Prostate gland (tissue), 2 donors: Measurements from ENCODE around the gene KCNV2. TPM values are rescaled to one million over a fixed set of nuclear protein-coding genes. Genes with fewer than 3 reads are reported as not detected.

Experiments
- DNase-seq: peaks from one replicate; pipeline ENCODE4 v3.0.0-alpha.2; 2019; ENCODE audit warnings: low spot score
- H3K27ac ChIP-seq, 2 donors: fragments of 200-600 bp; sonication (generic); 2 replicates each; pipeline ENCODE4 v1.5.1; 2017 to 2019
- H3K27me3 ChIP-seq: fragments of 200-600 bp; sonication (generic); replicated peaks from 2 replicates; pipeline ENCODE4 v1.5.1; 2019; ENCODE audit not compliant: insufficient read depth
- H3K36me3 ChIP-seq, 2 donors: fragments of 200-600 bp; sonication (generic); 1 replicate in 1 of 2; 2 replicates in 1 of 2; pipeline versions ENCODE4 v1.5.1 to v1.8.1; 2017 to 2019
- H3K4me1 ChIP-seq: fragments of 200-600 bp; sonication (generic); replicated peaks from 2 replicates; pipeline ENCODE4 v1.5.1; 2019
- H3K4me3 ChIP-seq, 2 donors: fragments of 200-600 bp; sonication (generic); 2 replicates each; pipeline ENCODE4 v1.5.1; 2017 to 2019
- H3K9me3 ChIP-seq: fragments of 200-600 bp; sonication (generic); 2 replicates; pipeline ENCODE4 v1.5.1; 2017
- POLR2A ChIP-seq: fragments of 450-650 bp; IDR thresholded peaks from one replicate; pipeline ENCODE4 v1.6.1; 2016; ENCODE audit warnings: antibody characterized with exemption, mild to moderate bottlenecking
- POLR2AphosphoS5 ChIP-seq: sonication (generic); formaldehyde crosslinking; IDR thresholded peaks from one replicate; pipeline ENCODE4 v1.6.1; 2017; ENCODE audit warnings: antibody characterized with exemption
- WGBS: methylation state at CpG from one replicate; pipeline ENCODE4 v1.1.5; 2018; 5-methylcytosine and 5-hydroxymethylcytosine counted together
- intact Hi-C: fragments of 100-400 bp; cut with DNase I; formaldehyde crosslinking; loops from one replicate; pipeline ENCODE4 v1.14.2; 2022
- total RNA-seq, 2 donors: library from RNA; depleted of rRNA; stranded (reverse); fragments of >200 nt; gene quantifications; one replicate each; pipeline ENCODE4 v1.1.0, GENCODE V29; 2016
- TF ChIP-seq, protein P1 (sequence below), 4 experiments: fragments of 200-600 bp in 2 of 4; fragments of 450-650 bp in 2 of 4; sonication (generic) in 2 of 4; IDR thresholded peaks; 1 replicate in 3 of 4; 2 replicates in 1 of 4; pipeline ENCODE4 v1.5.1; 2016 to 2019; ENCODE audit warnings: antibody characterized with exemption in 4 of 4, mild to moderate bottlenecking in 2 of 4, moderate library complexity in 2 of 4

The KCNV2 gene
- total RNA-seq, 2 donors from 2014 or later = 1.4 TPM; not detected in 1

GRCh38 chr9:2740616-2741015, 23.3 kb downstream of the KCNV2 start:
- no peaks in the 10 kb centered on the region for H3K9me3 ChIP-seq
- no peak for TF ChIP-seq POLR2AphosphoS5
- TF ChIP-seq, protein P1, sequence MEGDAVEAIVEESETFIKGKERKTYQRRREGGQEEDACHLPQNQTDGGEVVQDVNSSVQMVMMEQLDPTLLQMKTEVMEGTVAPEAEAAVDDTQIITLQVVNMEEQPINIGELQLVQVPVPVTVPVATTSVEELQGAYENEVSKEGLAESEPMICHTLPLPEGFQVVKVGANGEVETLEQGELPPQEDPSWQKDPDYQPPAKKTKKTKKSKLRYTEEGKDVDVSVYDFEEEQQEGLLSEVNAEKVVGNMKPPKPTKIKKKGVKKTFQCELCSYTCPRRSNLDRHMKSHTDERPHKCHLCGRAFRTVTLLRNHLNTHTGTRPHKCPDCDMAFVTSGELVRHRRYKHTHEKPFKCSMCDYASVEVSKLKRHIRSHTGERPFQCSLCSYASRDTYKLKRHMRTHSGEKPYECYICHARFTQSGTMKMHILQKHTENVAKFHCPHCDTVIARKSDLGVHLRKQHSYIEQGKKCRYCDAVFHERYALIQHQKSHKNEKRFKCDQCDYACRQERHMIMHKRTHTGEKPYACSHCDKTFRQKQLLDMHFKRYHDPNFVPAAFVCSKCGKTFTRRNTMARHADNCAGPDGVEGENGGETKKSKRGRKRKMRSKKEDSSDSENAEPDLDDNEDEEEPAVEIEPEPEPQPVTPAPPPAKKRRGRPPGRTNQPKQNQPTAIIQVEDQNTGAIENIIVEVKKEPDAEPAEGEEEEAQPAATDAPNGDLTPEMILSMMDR (IDR thresholded peaks at IDR 0.05) = no peak
- TF ChIP-seq POLR2A = no peak
- no peaks in the 10 kb centered on the region for H3K4me1 ChIP-seq
- intact Hi-C loops = no loop called here
- no peak overlapping the region for H3K4me3 ChIP-seq
- H3K27ac ChIP-seq = no peak overlapping the region
- H3K27me3 ChIP-seq = no peaks in the 10 kb centered on the region
- no peak for DNase-seq
- H3K36me3 ChIP-seq = no peaks in the 10 kb centered on the region

DNA sequence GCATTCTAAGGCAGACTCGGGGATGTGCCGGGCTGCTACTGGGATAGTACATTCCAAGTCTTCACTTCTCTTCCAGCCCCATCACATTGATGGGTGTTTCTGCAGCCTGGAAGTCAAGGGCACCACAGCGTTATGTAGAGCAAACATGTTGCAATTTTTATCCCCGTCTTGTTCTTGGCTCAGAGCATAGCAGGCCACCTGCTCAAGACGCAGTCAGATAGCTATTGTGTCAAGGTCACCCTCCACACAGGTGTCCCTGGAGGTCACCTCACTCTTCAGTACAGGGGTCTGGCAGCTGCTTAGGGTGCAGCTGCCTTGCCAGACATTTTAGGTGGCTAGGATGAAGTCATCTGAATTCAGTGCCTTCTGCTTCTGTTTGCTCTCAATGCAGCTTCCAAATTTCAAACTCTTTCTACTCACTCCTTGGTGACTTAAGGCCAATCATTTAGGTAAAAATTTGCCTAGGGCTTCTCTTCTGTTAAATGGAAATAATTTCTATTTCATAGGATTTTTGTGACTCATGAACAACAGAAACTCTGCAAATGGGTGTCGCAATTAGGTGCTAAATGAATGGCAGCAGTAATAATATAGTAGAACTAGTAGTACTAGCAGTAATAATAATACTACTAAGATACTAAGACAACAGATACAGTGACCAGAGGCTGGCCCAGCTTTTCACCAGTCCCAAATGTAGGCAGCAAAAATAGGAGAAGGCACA, 24.3 kb downstream of the KCNV2 start:
- intact Hi-C loops = no loop called here
- no peak for DNase-seq
- 93% methylated on average over 6 of the region's 6 CpGs for WGBS

DNA sequence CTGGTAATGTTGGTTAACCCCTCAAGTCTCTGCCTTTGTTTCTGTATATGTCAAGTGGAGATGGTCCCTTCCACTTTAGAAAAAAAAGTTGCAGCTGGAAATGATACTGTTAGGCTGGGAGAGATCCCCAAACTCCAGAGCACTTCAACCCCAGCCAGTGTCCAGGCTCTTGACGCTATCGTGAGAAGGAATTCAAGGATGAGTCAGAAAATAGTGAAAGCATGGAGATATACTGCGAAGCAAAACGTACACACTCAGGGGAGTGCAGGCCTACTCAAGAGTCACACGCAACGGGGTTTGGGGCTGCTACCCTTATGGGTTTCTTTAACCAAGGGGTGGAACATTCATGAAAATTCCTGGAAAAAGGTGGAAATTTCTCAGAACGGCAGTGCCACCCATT, 24.9 kb downstream of the KCNV2 start:
- 97% methylated on average over 7 of the region's 7 CpGs for WGBS
- Histone ChIP-seq H3K9me3 (no peaks in the 10 kb centered on the region), H3K27me3 (no peaks in the 10 kb centered on the region), H3K4me1 (no peaks in the 10 kb centered on the region), H3K4me3 (no peak overlapping the region), H3K27ac (no peak overlapping the region), H3K36me3 (no peaks in the 10 kb centered on the region)
- TF ChIP-seq POLR2AphosphoS5 = no peak
- intact Hi-C loops = no loop called here
- no peak for DNase-seq

More for the DNA sequence above, 24.3 kb downstream of the KCNV2 start:
- Histone ChIP-seq H3K9me3 (no peaks in the 10 kb centered on the region), H3K4me1 (no peaks in the 10 kb centered on the region), H3K27ac (no peak overlapping the region), H3K36me3 (no peaks in the 10 kb centered on the region), H3K4me3 (no peak overlapping the region), H3K27me3 (no peaks in the 10 kb centered on the region)
- TF ChIP-seq POLR2A (no peak), POLR2AphosphoS5 (no peak)
- TF ChIP-seq, protein P1 (IDR thresholded peaks at IDR 0.05) = no peak

DNA sequence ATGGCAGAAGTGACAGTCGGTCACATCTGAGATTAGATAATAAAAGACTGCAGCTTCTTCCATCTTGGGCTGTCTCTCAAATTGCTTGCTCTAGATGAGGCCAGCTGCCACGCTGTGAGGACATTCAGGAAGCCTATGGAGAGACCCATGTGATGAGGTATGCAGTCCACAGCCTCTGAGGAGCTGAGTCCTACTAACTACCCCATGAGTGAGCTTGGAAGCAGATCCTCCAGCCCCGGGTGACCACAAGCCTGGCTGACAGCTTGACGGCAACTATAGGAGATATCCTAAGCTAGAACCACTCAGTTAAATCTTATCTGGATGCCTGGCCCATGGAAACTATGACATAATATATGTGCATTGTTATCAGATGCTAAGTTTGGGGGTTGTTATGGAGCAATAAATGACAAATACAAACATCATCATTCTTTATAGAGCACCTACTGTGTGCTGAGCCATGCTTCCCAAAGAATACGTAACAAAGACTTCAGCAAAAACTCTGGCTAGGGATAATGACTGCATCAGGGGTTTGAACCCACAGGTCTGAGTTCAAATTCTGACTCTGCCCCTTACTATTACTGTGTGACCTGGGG, 26.7 kb downstream of the KCNV2 start:
- Histone ChIP-seq H3K9me3 (no peaks in the 10 kb centered on the region), H3K4me3 (no peak overlapping the region), H3K36me3 (no peaks in the 10 kb centered on the region), H3K27me3 (no peaks in the 10 kb centered on the region), H3K4me1 (no peaks in the 10 kb centered on the region), H3K27ac (no peak overlapping the region)
- no peak for DNase-seq
- 95% methylated on average over 5 of the region's 5 CpGs for whole genome bisulfite sequencing
- TF ChIP-seq, protein P1 (IDR thresholded peaks at IDR 0.05) = no peak
- TF ChIP-seq POLR2AphosphoS5 = no peak
- TF ChIP-seq POLR2A = no peak
- intact Hi-C loops = no loop called here

GRCh38 chr9:2745560-2746380, 28.5 kb downstream of the KCNV2 start:
- no peaks in the 10 kb centered on the region for H3K9me3 ChIP-seq
- no peak for TF ChIP-seq POLR2AphosphoS5
- TF ChIP-seq, protein P1 (IDR thresholded peaks at IDR 0.05) = no peak
- no peak for TF ChIP-seq POLR2A
- H3K27ac ChIP-seq = no peak overlapping the region
- no peaks in the 10 kb centered on the region for H3K4me1 ChIP-seq
- no peak for DNase-seq
- no peaks in the 10 kb centered on the region for H3K36me3 ChIP-seq
- intact Hi-C loops = no loop called here
- H3K4me3 ChIP-seq = no peak overlapping the region
- H3K27me3 ChIP-seq = no peaks in the 10 kb centered on the region
- 68% methylated on average over 9 of the region's 9 CpGs for WGBS
